ENCODE measurements around the gene MT3. TPM values are rescaled to one million over a fixed set of nuclear protein-coding genes. Genes with fewer than 3 reads are reported as not detected.
A peak's percentile ranks its signal among the peaks of the same experiment; 100 is the strongest.

MT3 gene
- total RNA-seq, 4 donors from 2014 or later: not detected

GRCh38 chr16:56628486-56629350 lies 39.4 kb downstream of the MT3 start:
- 63% methylated on average over 9 of the region's 9 CpGs for WGBS
- no peaks in the 10 kb centered on the region for H3K36me3 ChIP-seq
- DNase-seq (ENCODE audit: low spot score in 2 of 2): no peak
- no peaks in the 10 kb centered on the region for H3K27me3 ChIP-seq
- H3K4me1 ChIP-seq: peaks cover 47% of the 10 kb centered on the region
- H3K4me3 ChIP-seq: no peak overlapping the region
- TF ChIP-seq POLR2A (IDR thresholded peaks at IDR 0.05) (no peak), EP300 (IDR thresholded peaks at IDR 0.05) (no peak), POLR2AphosphoS5 (IDR thresholded peaks at IDR 0.05) (no peak), CTCF (IDR thresholded peaks at IDR 0.05) (no peak)
- peak overlapping the region; percentile 19 for H3K27ac ChIP-seq
- H3K9me3 ChIP-seq: no peaks in the 10 kb centered on the region

- Histone ChIP-seq H3K27ac (no peak overlapping the region), H3K27me3 (peaks cover 2% of the 10 kb centered on the region), H3K9me3 (no peaks in the 10 kb centered on the region), H3K4me1 (peaks cover 47% of the 10 kb centered on the region), H3K4me3 (no peak overlapping the region), H3K36me3 (no peaks in the 10 kb centered on the region)
- TF ChIP-seq POLR2A (IDR thresholded peaks at IDR 0.05) (no peak), POLR2AphosphoS5 (IDR thresholded peaks at IDR 0.05) (no peak), EP300 (IDR thresholded peaks at IDR 0.05) (no peak), CTCF (IDR thresholded peaks at IDR 0.05) (no peak)
- 100% methylated on average over 1 of the region's 3 CpGs for WGBS
- DNase-seq (ENCODE audit: low spot score in 2 of 2): no peak
These were observed 40.2 kb downstream of the MT3 start for GRCh38 chr16:56629531-56629930.

GRCh38 chr16:56630134-56630533 lies 40.8 kb downstream of the MT3 start:
- WGBS: 81% methylated on average over 3 of the region's 3 CpGs
- Histone ChIP-seq H3K9me3 (no peaks in the 10 kb centered on the region), H3K36me3 (no peaks in the 10 kb centered on the region), H3K27me3 (peaks cover 8% of the 10 kb centered on the region), H3K4me1 (peaks cover 44% of the 10 kb centered on the region), H3K4me3 (no peak overlapping the region), H3K27ac (no peak overlapping the region)
- no peak for DNase-seq (ENCODE audit: low spot score in 2 of 2)
- TF ChIP-seq EP300 (IDR thresholded peaks at IDR 0.05) (no peak), POLR2AphosphoS5 (IDR thresholded peaks at IDR 0.05) (no peak), CTCF (IDR thresholded peaks at IDR 0.05) (no peak), POLR2A (IDR thresholded peaks at IDR 0.05) (no peak)

- H3K4me1 ChIP-seq: peaks cover 43% of the 10 kb centered on the region
- peak overlapping the region; percentile 48 for H3K4me3 ChIP-seq
- WGBS: 91% methylated on average over 10 of the region's 10 CpGs
- H3K27me3 ChIP-seq: peaks cover 17% of the 10 kb centered on the region
- no peaks in the 10 kb centered on the region for H3K36me3 ChIP-seq
- H3K9me3 ChIP-seq: no peaks in the 10 kb centered on the region
- peak overlapping the region; percentile 82 for H3K27ac ChIP-seq
- DNase-seq (ENCODE audit: low spot score in 2 of 2): no peak
- TF ChIP-seq EP300 (IDR thresholded peaks at IDR 0.05) (no peak), POLR2A (IDR thresholded peaks at IDR 0.05) (no peak), CTCF (IDR thresholded peaks at IDR 0.05) (no peak), POLR2AphosphoS5 (IDR thresholded peaks at IDR 0.05) (no peak)
These were observed 41.9 kb downstream of the MT3 start for GRCh38 chr16:56631197-56631596.

- no peaks in the 10 kb centered on the region for H3K36me3 ChIP-seq
- no peak for DNase-seq (ENCODE audit: low spot score in 2 of 2)
- H3K9me3 ChIP-seq: no peaks in the 10 kb centered on the region
- peak overlapping the region; percentile 82 for H3K27ac ChIP-seq
- peaks cover 17% of the 10 kb centered on the region for H3K27me3 ChIP-seq
- peak overlapping the region; percentile 48 for H3K4me3 ChIP-seq
- peaks cover 37% of the 10 kb centered on the region for H3K4me1 ChIP-seq
- no peak for TF ChIP-seq EP300 (IDR thresholded peaks at IDR 0.05)
- no peak for TF ChIP-seq POLR2AphosphoS5 (IDR thresholded peaks at IDR 0.05)
- no peak for TF ChIP-seq POLR2A (IDR thresholded peaks at IDR 0.05)
- no peak for TF ChIP-seq CTCF (IDR thresholded peaks at IDR 0.05)
- WGBS: 61% methylated on average over 13 of the region's 14 CpGs
These were observed 42.5 kb downstream of the MT3 start for GRCh38 chr16:56631832-56632155.

Data from suprapubic skin (tissue), 4 donors.